Esophagus squamous epithelium (tissue), 5 donors: ENCODE results near the gene DZIP1. TPM values are rescaled to one million over a fixed set of nuclear protein-coding genes. Genes with fewer than 3 reads are reported as not detected.

Experiments used
- DNase-seq: peaks from one replicate; lab custom pipeline; 2025; lab: John Stamatoyannopoulos, UW
- H3K27ac ChIP-seq, 4 donors: fragments of 200-600 bp; sonication (generic); one replicate each; pipeline ENCODE4 v1.5.1; 2016 to 2019; ENCODE audit warnings: mild to moderate bottlenecking in 1 of 4
- H3K27me3 ChIP-seq, 4 donors: fragments of 200-600 bp; sonication (generic); 1 replicate in 3 of 4; 2 replicates in 1 of 4; pipeline versions ENCODE4 v1.5.1 to v1.6.0; 2017 to 2021; ENCODE audit warnings: antibody characterized with exemption in 1 of 4
- H3K36me3 ChIP-seq, 3 donors: fragments of 200-600 bp; sonication (generic); one replicate each; pipeline ENCODE4 v1.5.1; 2016 to 2019
- H3K4me1 ChIP-seq, 3 donors: fragments of 200-600 bp; sonication (generic); one replicate each; pipeline ENCODE4 v1.5.1; 2017 to 2019
- H3K4me3 ChIP-seq, 4 donors: fragments of 200-600 bp; sonication (generic); 1 replicate in 3 of 4; 2 replicates in 1 of 4; pipeline ENCODE4 v1.5.1; 2016 to 2019; ENCODE audit warnings: mild to moderate bottlenecking in 2 of 4, moderate library complexity in 1 of 4
- H3K9me3 ChIP-seq, 3 donors: fragments of 200-600 bp; sonication (generic); one replicate each; pipeline ENCODE4 v1.5.1; 2016 to 2019
- CTCF ChIP-seq, 6 experiments: fragments of 450-650 bp in 4 of 6; fragments of 200-600 bp in 2 of 6; sonication (generic) in 2 of 6; IDR thresholded peaks; one replicate each; pipeline ENCODE4 v1.5.1; 2016 to 2019; ENCODE audit warnings: antibody characterized with exemption in 6 of 6, mild to moderate bottlenecking in 4 of 6, moderate library complexity in 4 of 6
- POLR2A ChIP-seq, 4 donors: fragments of 450-650 bp; IDR thresholded peaks; one replicate each; pipeline ENCODE4 v1.6.1; 2017; ENCODE audit warnings: antibody characterized with exemption in 4 of 4, mild to moderate bottlenecking in 4 of 4, moderate library complexity in 3 of 4
- WGBS, 2 donors: methylation state at CpG; one replicate each; pipeline ENCODE4 v1.1.5; 2018; 5-methylcytosine and 5-hydroxymethylcytosine counted together
- intact Hi-C: fragments of 100-400 bp; cut with DNase I; formaldehyde crosslinking; loops from one replicate; pipeline ENCODE4 v1.15.0; 2022
- total RNA-seq, 4 donors: library from RNA; depleted of rRNA; stranded (reverse); fragments of >200 nt; gene quantifications; one replicate each; pipeline ENCODE4 v1.1.0, GENCODE V29; 2016
- donor health status: DM: yes; HTN: yes; CAD: no.

The DZIP1 gene
- total RNA-seq, 4 donors from 2014 or later, result 2.9 to 12.8 (median 7.0) TPM

GRCh38 chr13:95535243-95535642 is 109.3 kb downstream of the DZIP1 start:
- H3K4me1 ChIP-seq, result peaks cover 4 to 40% (median 12%) of the 10 kb centered on the region in 3 donors
- no peaks in the 10 kb centered on the region for H3K36me3 ChIP-seq
- no peaks in the 10 kb centered on the region for H3K9me3 ChIP-seq
- DNase-seq, result no peak
- peak overlapping the region in 3 of 4 donors; percentile 55 to 69 (median 60) for H3K27ac ChIP-seq
- H3K27me3 ChIP-seq, result peaks cover 0 to 8% (median 0%) of the 10 kb centered on the region in 4 donors
- TF ChIP-seq CTCF (IDR thresholded peaks at IDR 0.05) (no peak), POLR2A (IDR thresholded peaks at IDR 0.05) (no peak)
- 39 to 40% methylated on average over 3 of the region's 3 CpGs for WGBS, 2 donors
- intact Hi-C loops, result no loop called here
- H3K4me3 ChIP-seq, result no peak overlapping the region

- H3K4me3 ChIP-seq, result no peak overlapping the region
- H3K27me3 ChIP-seq, result peaks cover 0 to 8% (median 0%) of the 10 kb centered on the region in 4 donors
- peaks cover 9 to 47% (median 15%) of the 10 kb centered on the region in 3 donors for H3K4me1 ChIP-seq
- intact Hi-C loops, result no loop called here
- no peaks in the 10 kb centered on the region for H3K9me3 ChIP-seq
- no peak for DNase-seq
- WGBS, 2 donors, result 66 to 75% methylated on average over 7 of the region's 7 CpGs
- H3K36me3 ChIP-seq, result no peaks in the 10 kb centered on the region
- TF ChIP-seq CTCF (IDR thresholded peaks at IDR 0.05) (no peak), POLR2A (IDR thresholded peaks at IDR 0.05) (no peak)
- no peak overlapping the region for H3K27ac ChIP-seq
These were observed 110.9 kb downstream of the DZIP1 start for GRCh38 chr13:95533545-95534160.

GRCh38 chr13:95530178-95530577 is 114.3 kb downstream of the DZIP1 start:
- intact Hi-C loops, result no loop called here
- H3K4me1 ChIP-seq, result peaks cover 5 to 26% (median 8%) of the 10 kb centered on the region in 3 donors
- peaks cover 0 to 8% (median 0%) of the 10 kb centered on the region in 4 donors for H3K27me3 ChIP-seq
- no peak overlapping the region for H3K4me3 ChIP-seq
- no peak for DNase-seq
- no peaks in the 10 kb centered on the region for H3K9me3 ChIP-seq
- H3K36me3 ChIP-seq, result no peaks in the 10 kb centered on the region
- peak overlapping the region in 1 of 4 donors; percentile 44 for H3K27ac ChIP-seq
- TF ChIP-seq POLR2A (IDR thresholded peaks at IDR 0.05), result no peak
- peak in 1 of 6 experiments; percentile 11 for TF ChIP-seq CTCF (IDR thresholded peaks at IDR 0.05)
- 4 to 23% methylated on average over 5 of the region's 5 CpGs for WGBS, 2 donors

Other genes starting within 250 kb of the DZIP1 start
- 1 to 10 TPM in 2 of 4 donors, not detected in 2; 1.3 to 9.5 TPM for gene CLDN10, start 92.0 kb downstream of the DZIP1 start, total RNA-seq
- gene DNAJC3, start 32.4 kb upstream of the DZIP1 start, total RNA-seq, result 10 to 100 TPM; 27.8 to 40.6 (median 34.6) TPM